ENCODE measurements around the gene DCAF7.

DNA sequence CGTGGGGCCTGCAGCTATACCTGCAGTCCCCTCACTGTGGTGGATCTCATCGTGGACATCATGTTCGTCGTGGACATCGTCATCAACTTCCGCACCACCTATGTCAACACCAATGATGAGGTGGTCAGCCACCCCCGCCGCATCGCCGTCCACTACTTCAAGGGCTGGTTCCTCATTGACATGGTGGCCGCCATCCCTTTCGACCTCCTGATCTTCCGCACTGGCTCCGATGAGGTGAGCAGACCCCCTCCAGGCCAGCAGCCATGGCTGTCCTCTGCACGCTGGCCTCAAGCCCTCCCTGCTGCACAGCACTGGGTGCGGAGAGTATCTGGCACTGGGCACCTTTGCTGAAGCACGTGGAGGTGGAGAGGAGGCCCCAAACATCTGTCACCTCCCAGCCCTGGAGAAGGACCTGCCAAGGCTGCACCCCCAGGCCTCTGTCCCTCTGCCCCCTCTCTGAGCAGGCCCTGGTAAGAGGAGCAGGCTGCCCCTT, 16.2 kb upstream of the DCAF7 start:
- TF ChIP-seq, protein P1, sequence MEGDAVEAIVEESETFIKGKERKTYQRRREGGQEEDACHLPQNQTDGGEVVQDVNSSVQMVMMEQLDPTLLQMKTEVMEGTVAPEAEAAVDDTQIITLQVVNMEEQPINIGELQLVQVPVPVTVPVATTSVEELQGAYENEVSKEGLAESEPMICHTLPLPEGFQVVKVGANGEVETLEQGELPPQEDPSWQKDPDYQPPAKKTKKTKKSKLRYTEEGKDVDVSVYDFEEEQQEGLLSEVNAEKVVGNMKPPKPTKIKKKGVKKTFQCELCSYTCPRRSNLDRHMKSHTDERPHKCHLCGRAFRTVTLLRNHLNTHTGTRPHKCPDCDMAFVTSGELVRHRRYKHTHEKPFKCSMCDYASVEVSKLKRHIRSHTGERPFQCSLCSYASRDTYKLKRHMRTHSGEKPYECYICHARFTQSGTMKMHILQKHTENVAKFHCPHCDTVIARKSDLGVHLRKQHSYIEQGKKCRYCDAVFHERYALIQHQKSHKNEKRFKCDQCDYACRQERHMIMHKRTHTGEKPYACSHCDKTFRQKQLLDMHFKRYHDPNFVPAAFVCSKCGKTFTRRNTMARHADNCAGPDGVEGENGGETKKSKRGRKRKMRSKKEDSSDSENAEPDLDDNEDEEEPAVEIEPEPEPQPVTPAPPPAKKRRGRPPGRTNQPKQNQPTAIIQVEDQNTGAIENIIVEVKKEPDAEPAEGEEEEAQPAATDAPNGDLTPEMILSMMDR (IDR thresholded peaks at IDR 0.05), result no peak
- TF ChIP-seq POLR2A (IDR thresholded peaks at IDR 0.05), result no peak
